Measurements from ENCODE around the gene PGGHG. TPM values are rescaled to one million over a fixed set of nuclear protein-coding genes. Genes with fewer than 3 reads are reported as not detected.

Gene PGGHG
- polyA plus RNA-seq, 1 donor from 2014 or later = 2.1 TPM

- Histone ChIP-seq H4K20me1 (ENCODE audit: insufficient read depth) (no peaks in the 10 kb centered on the region), H2AFZ (ENCODE audit: low read depth, low read length) (no peak overlapping the region), H3K36me3 (ENCODE audit: insufficient read depth, low read length) (no peaks in the 10 kb centered on the region), H3K27ac (ENCODE audit: low read length) (no peak overlapping the region), H3K9me3 (ENCODE audit: low read length) (no peaks in the 10 kb centered on the region), H3K4me3 (ENCODE audit: low read length) (no peak overlapping the region), H3K79me2 (replicated peaks; ENCODE audit: insufficient read depth, low read length) (no peaks in the 10 kb centered on the region), H3K4me2 (ENCODE audit: low read length) (no peak overlapping the region), H3K9me2 (ENCODE audit: insufficient read depth, low read length) (no peaks in the 10 kb centered on the region), H3F3A (ENCODE audit: insufficient read depth, low read length, poor library complexity, severe bottlenecking) (no peaks in the 10 kb centered on the region), H3K27me3 (ENCODE audit: insufficient read depth, low read depth, low read length) (peaks cover 3% of the 10 kb centered on the region), H3K9ac (ENCODE audit: low read length) (no peak overlapping the region)
- no peak for TF ChIP-seq RAD21 (conservative IDR thresholded peaks at IDR 0.05)
- TF ChIP-seq REST (IDR thresholded peaks at IDR 0.05; ENCODE audit: borderline replicate concordance) = no peak
- no peak for TF ChIP-seq EP300 (conservative IDR thresholded peaks at IDR 0.05; ENCODE audit: poor library complexity, severe bottlenecking)
- no peak for TF ChIP-seq MXI1 (conservative IDR thresholded peaks at IDR 0.05; ENCODE audit: poor library complexity, severe bottlenecking)
- TF ChIP-seq SMC3 (conservative IDR thresholded peaks at IDR 0.05; ENCODE audit: poor library complexity) = no peak
- no peak for TF ChIP-seq EZH2 (IDR thresholded peaks at IDR 0.05; ENCODE audit: borderline replicate concordance, insufficient read depth, low read length, poor library complexity, severe bottlenecking)
- no peak for TF ChIP-seq TAF1 (IDR thresholded peaks at IDR 0.05; ENCODE audit: low read depth)
- TF ChIP-seq CTCF (IDR thresholded peaks at IDR 0.05; ENCODE audit: poor library complexity, severe bottlenecking) = no peak
These were observed 6.8 kb upstream of the PGGHG start for GRCh38 chr11:282171-282570.

- Histone ChIP-seq H2AFZ (ENCODE audit: low read depth, low read length) (no peak overlapping the region), H3K79me2 (replicated peaks; ENCODE audit: insufficient read depth, low read length) (no peaks in the 10 kb centered on the region), H3K9me2 (ENCODE audit: insufficient read depth, low read length) (no peaks in the 10 kb centered on the region), H3K27me3 (ENCODE audit: insufficient read depth, low read depth, low read length) (peaks cover 10% of the 10 kb centered on the region), H3K4me2 (ENCODE audit: low read length) (no peak overlapping the region), H3K9me3 (ENCODE audit: low read length) (no peaks in the 10 kb centered on the region), H3K9ac (ENCODE audit: low read length) (no peak overlapping the region), H3K27ac (ENCODE audit: low read length) (no peak overlapping the region), H3K4me3 (ENCODE audit: low read length) (no peak overlapping the region), H4K20me1 (ENCODE audit: insufficient read depth) (no peaks in the 10 kb centered on the region), H3K36me3 (ENCODE audit: insufficient read depth, low read length) (no peaks in the 10 kb centered on the region), H3F3A (ENCODE audit: insufficient read depth, low read length, poor library complexity, severe bottlenecking) (no peaks in the 10 kb centered on the region)
- TF ChIP-seq RAD21 (conservative IDR thresholded peaks at IDR 0.05) (no peak), EP300 (conservative IDR thresholded peaks at IDR 0.05; ENCODE audit: poor library complexity, severe bottlenecking) (no peak), REST (IDR thresholded peaks at IDR 0.05; ENCODE audit: borderline replicate concordance) (no peak)
These were observed 6.1 kb upstream of the PGGHG start for GRCh38 chr11:282630-283360.

All from neural cell (in vitro differentiated cells).